Activated T-helper 1 cell treated with anti-CD3 and anti-CD28 coated beads, Interleukin-12 subunit alpha, Interleukin-12 subunit beta, Interleukin-2, Interleukin-4 antibody, amounts not matched to agents 30 ng/mL and 10 ng/mL and 1 ng/mL, durations not matched to agents 14 hours and 24 hours and 36 hours (primary cell): ENCODE data around the gene WDR55. TPM values are rescaled to one million over a fixed set of nuclear protein-coding genes. Genes with fewer than 3 reads are reported as not detected.
"Not testable (repeated sequence)": the region's sequence is repeated elsewhere in the genome, so short reads cannot be mapped to it uniquely, and the experiment has no call there.

Experiments
- DNase-seq: peaks from one replicate; pipeline ENCODE4 v3.0.0; 2021; ENCODE audit warnings: low spot score
- H3K27ac Mint-ChIP-seq: one replicate; pipeline ENCODE4 v1.8.0; 2021; ENCODE audit warnings: mild to moderate bottlenecking, mixed read lengths
- H3K27me3 Mint-ChIP-seq: one replicate; pipeline ENCODE4 v1.8.0; 2022; ENCODE audit warnings: mild to moderate bottlenecking, moderate library complexity, mixed read lengths; ENCODE audit not compliant: insufficient read depth
- H3K36me3 Mint-ChIP-seq: one replicate; pipeline ENCODE4 v1.8.0; 2021; ENCODE audit warnings: low read depth, mixed read lengths
- H3K4me1 Mint-ChIP-seq: one replicate; pipeline ENCODE4 v1.8.0; 2021; ENCODE audit warnings: low read depth, mixed read lengths
- H3K4me3 Mint-ChIP-seq: one replicate; pipeline ENCODE4 v1.8.0; 2021; ENCODE audit warnings: mild to moderate bottlenecking, moderate library complexity, mixed read lengths
- H3K9me3 Mint-ChIP-seq: one replicate; pipeline ENCODE4 v1.8.0; 2021; ENCODE audit warnings: mixed read lengths
- intact Hi-C: fragments of 100-400 bp; cut with micrococcal nuclease; formaldehyde crosslinking; loops from one replicate; pipeline ENCODE4 v1.15.1; 2024
- total RNA-seq: library from RNA; stranded (reverse); gene quantifications from 2 replicates; pipeline ENCODE4 v1.2.3, GENCODE V29; 2022

Gene WDR55
- total RNA-seq, 1 donor from 2014 or later: 42.7 TPM

DNA sequence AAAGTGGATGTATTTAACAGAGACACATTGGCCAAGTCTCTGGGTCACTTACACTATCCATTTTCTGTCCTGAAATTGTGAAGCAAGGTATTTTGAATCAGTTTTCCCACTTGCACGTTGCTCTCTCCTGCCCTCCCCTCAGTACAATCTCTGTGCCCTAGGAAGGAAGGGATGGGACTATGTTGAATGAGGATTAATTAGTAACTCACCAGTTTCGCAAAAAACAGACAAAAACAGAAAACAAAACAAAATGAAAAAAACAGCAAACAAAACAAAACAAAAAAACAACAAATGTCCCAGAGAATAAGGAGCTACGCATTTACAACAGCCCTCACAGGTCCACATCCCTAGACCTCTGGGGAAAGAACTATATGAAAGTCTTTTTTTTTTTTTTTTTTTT is 30.6 kb upstream of the WDR55 start:
- Mint-ChIP-seq H3K4me3 (peak overlapping the region; percentile 50), H3K4me1 (peaks cover 29% of the 10 kb centered on the region), H3K36me3 (peaks cover 9% of the 10 kb centered on the region), H3K27me3 (peaks cover 20% of the 10 kb centered on the region), H3K27ac (no peak overlapping the region), H3K9me3 (no peaks in the 10 kb centered on the region)
- no peak for DNase-seq
- intact Hi-C loops: loop anchor here (10.0 kb wide), 1 partner anchor 519 kb away; the partner anchor contains the start of gene PURA

DNA sequence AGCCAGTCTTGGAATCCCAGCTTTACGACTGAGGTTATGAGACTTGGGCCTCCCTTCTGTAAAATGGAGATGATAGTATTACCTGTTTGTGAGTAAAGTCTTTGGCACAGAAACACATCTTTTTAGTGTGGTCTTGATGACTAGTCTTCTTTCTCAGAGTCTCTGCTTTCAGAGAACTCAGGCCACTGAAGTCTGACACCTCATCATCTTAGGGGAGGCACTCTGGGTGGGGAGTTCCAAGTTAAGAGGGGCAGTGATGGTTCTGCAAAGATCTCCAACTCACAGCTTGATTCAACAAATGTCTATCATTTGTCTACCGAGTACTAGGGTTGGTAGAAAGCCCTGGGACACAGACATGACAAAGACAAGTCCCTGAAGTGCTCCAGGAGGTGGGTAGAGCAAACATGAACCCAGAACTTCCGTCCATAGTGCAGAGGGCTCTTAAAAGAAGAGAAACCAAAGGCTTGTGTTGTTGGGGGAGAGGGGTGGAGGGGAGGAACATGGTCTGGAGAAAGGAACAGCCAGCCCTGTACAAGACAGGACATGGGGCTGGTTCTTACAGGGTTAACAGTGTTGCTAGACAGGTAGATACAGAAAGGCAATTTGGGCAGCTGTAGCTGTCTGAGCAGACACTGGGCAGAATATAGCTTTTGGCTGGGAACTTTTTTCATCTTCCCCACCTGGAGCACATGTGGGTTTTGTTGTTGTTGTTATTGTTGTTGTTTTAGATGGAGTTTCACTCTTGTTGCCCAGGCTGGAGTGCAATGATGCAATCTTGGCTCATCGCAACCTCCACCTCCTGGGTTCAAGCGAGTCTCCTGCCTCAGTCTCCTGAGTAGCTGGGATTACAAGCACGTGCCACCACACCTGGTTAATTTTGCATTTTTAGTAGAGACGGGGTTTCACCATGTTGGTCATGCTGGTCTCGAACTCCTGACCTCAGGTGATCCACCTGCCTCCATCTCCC is 29.1 kb upstream of the WDR55 start:
- peaks cover 13% of the 10 kb centered on the region for H3K36me3 Mint-ChIP-seq
- no peak overlapping the region for H3K4me3 Mint-ChIP-seq
- H3K4me1 Mint-ChIP-seq: peaks cover 36% of the 10 kb centered on the region
- H3K27ac Mint-ChIP-seq: no peak overlapping the region
- H3K27me3 Mint-ChIP-seq: peaks cover 20% of the 10 kb centered on the region
- H3K9me3 Mint-ChIP-seq: no peaks in the 10 kb centered on the region
- intact Hi-C loops: loop anchor here (1.0 to 10.0 kb wide), 8 partner anchors 71 to 521 kb away; partner anchors contain the start of genes ANKHD1, APBB3, EIF4EBP3 and PURA
- DNase-seq: no peak

DNA sequence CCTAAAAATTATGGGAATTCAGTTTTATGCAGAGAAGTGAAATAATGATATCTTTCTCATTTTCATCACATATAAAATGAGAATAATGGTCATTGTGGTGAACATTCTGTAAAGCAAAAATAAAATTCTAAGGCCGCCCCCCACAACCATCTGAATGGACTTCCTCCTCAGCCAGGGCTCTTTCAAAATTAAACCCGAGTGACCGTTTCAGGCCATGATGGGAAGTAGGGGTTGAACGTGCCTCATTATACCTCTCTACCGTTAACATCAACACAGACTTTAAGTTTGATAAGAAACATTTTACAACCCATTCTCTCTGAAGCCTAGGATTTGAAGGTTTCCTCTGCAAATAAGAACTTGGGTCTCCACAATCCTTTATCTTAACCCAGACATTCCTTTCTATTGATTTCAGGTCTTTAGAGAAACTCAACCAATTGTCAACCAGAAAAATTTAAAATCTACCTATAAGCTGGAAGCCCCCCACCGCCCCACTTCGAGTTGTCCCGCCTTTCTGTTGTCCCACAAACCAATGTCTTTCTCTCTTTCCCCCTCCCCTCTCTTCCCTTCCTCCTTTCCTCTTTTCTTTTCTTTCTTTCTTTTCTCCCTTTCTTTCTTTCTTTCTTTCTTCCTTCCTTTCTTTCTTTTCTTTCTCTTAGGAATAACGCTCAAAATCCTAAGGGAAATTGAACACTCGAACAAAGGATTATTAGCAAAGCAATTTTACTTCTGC is 27.2 kb upstream of the WDR55 start:
- Mint-ChIP-seq H3K9me3 (no peaks in the 10 kb centered on the region), H3K4me3 (no peak overlapping the region), H3K36me3 (peaks cover 22% of the 10 kb centered on the region), H3K4me1 (peaks cover 37% of the 10 kb centered on the region), H3K27ac (peak overlapping the region; percentile 91), H3K27me3 (peaks cover 8% of the 10 kb centered on the region)
- DNase-seq: no peak
- intact Hi-C loops: loop anchor here (5.0 to 10.0 kb wide), 3 partner anchors 215 to 523 kb away; partner anchors contain the start of gene PURA

DNA sequence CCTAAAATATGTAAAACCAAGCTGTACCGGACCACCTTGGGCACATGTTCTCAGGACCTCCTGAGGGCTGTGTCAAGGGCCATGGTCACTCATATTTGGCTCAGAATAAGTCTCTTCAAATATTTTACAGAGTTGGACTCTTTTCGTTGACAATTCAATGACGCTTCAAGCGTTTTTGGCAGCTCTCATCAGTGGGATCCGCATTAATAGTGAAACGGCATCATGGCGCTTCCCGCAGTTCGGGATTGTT is 25.9 kb upstream of the WDR55 start:
- peaks cover 22% of the 10 kb centered on the region for H3K36me3 Mint-ChIP-seq
- H3K4me3 Mint-ChIP-seq: peak overlapping the region; percentile 93
- intact Hi-C loops: loop anchor here (1.0 to 10.0 kb wide), 11 partner anchors 8 to 524 kb away; partner anchors contain the start of genes ANKHD1, APBB3, EIF4EBP3 and HARS1
- not testable (repeated sequence) for DNase-seq, H3K9me3 Mint-ChIP-seq, H3K27me3 Mint-ChIP-seq
- H3K27ac Mint-ChIP-seq: peak overlapping the region; percentile 97
- H3K4me1 Mint-ChIP-seq: peaks cover 28% of the 10 kb centered on the region

DNA sequence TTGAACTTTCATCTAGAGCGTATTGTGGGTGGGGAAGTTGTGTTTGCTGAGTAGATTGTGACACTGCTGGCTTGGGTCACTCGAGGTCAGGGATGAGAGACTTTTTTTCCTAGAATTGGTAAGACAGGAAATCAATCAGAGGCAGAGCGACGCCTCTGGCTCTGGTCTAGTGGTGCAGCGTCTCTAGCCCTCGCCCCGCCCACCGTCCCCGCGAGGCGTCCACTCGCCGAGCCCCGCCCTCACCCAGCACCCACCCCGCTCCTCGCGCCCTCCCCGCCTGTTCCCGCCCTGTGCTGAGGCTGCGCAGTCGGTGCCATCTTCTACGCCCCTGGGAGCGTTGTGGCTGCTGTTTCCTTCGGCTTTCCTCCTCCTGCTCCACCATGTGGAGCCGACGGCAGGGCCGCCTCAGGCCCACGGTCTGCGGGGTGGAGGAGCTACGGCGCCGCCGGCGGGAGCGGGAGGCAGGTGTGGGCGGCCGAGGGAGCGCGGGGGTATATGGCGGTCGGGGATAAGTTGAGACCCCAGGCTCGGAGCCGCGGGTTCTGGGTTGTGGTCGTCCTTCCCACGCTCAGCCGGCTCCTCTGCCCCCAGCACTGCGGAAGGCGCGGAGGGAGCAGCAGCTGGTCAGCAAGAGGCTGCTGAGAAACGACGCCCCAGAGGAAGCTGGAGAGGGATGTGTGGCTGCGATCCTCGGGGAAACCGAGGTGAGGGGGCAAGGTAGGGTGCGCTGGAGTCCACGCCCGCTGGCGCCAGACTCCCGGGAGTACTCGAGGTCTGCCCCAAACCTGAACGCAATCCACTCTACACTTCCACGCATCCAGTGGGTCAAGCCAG is 25.3 kb upstream of the WDR55 start, which contains the start of gene TMCO6:
Gene TMCO6, plus strand, starts transcription at position 304 of the 834 bp plus-strand sequence. Its CDS starts 77 bp downstream, at position 381.
- peaks cover 26% of the 10 kb centered on the region for H3K36me3 Mint-ChIP-seq
- peak within 1 kb of the TSS; percentile 93 for H3K4me3 Mint-ChIP-seq
- H3K27ac Mint-ChIP-seq: peak within 1 kb of the TSS; percentile 97
- peak; percentile 91 for DNase-seq
- H3K4me1 Mint-ChIP-seq: peaks cover 31% of the 10 kb centered on the region
- intact Hi-C loops: loop anchor here (1.0 to 10.0 kb wide), 11 partner anchors 8 to 525 kb away; partner anchors contain the start of genes ANKHD1, APBB3, EIF4EBP3 and HARS1
- H3K9me3 Mint-ChIP-seq: no peaks in the 10 kb centered on the region
- H3K27me3 Mint-ChIP-seq: peaks cover 2% of the 10 kb centered on the region

DNA sequence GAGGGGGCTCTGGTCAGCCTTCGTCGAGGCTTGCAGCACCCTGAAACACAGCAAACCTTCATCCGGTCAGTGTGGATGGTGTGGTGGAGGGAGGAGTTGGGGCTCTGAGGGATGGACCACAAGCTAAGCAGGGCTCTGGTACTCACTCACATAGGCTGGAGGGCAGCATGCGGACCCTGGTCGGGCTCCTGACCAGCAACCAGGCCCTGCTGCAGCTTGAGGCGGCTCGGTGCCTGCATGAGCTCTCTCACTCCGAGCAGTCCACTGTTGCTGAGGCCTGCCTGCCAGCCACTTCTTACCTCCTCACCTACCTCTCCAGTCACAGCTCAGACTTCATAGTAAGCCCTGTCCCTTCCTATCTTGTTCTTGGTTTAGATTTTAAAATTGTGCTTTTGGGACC is 23.0 kb upstream of the WDR55 start:
- intact Hi-C loops: loop anchor here (10.0 kb wide), 1 partner anchor 1347 kb away; the partner anchor contains the start of gene MATR3
- Mint-ChIP-seq H3K4me1 (peaks cover 52% of the 10 kb centered on the region), H3K27me3 (peaks cover 2% of the 10 kb centered on the region), H3K27ac (no peak overlapping the region), H3K9me3 (no peaks in the 10 kb centered on the region), H3K4me3 (no peak overlapping the region), H3K36me3 (peaks cover 42% of the 10 kb centered on the region)
- DNase-seq: no peak

DNA sequence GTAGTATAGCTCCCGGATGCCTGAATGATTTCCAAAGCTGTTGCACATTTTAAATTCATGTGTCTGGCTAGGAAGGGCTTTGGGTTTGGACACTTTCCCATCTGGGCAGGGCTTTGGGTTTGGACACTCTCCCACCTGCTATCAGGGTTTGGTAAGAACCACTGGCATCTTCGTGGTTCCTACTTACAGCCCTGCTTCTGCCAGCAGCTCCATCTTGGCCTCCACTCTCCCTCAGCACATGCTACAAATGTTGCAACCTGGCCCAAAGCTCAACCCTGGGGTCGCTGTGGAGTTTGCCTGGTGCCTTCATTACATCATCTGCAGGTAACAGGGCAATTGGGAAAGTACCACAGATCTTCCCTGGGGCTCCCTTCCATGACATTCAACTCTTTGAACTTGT is 22.0 kb upstream of the WDR55 start:
- intact Hi-C loops: loop anchor here (10.0 kb wide), 1 partner anchor 1348 kb away; the partner anchor contains the start of gene MATR3
- Mint-ChIP-seq H3K27me3 (no peaks in the 10 kb centered on the region), H3K27ac (no peak overlapping the region), H3K4me3 (no peak overlapping the region), H3K4me1 (peaks cover 52% of the 10 kb centered on the region), H3K36me3 (peaks cover 42% of the 10 kb centered on the region), H3K9me3 (no peaks in the 10 kb centered on the region)
- no peak for DNase-seq

DNA sequence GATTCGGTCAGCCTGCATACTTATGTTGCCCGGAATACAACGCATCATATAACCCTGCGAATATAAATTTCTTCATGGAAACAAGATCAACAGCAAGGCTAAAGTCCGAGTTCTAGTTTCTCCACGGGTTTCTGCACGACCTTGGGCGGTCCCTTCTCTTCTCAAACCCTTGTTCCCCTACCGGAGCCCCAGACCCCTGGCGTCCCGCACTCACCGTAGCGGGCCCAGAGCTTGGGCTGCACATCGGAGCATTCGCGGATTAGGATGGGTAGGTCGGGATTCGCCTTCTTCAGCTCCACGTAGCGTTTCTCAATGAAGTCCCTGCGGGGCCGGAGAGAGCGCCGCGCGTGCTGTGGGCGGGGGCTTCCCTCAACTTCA is 17.7 kb upstream of the WDR55 start:
- Mint-ChIP-seq H3K9me3 (no peaks in the 10 kb centered on the region), H3K4me3 (peak overlapping the region; percentile 99), H3K4me1 (peaks cover 38% of the 10 kb centered on the region), H3K27me3 (no peaks in the 10 kb centered on the region), H3K27ac (peak overlapping the region; percentile 97), H3K36me3 (peaks cover 40% of the 10 kb centered on the region)
- DNase-seq: no peak
- intact Hi-C loops: loop anchor here (1.0 to 10.0 kb wide), 11 partner anchors 8 to 1352 kb away; partner anchors contain the start of genes ANKHD1, APBB3, CYSTM1 and EIF4EBP3

DNA sequence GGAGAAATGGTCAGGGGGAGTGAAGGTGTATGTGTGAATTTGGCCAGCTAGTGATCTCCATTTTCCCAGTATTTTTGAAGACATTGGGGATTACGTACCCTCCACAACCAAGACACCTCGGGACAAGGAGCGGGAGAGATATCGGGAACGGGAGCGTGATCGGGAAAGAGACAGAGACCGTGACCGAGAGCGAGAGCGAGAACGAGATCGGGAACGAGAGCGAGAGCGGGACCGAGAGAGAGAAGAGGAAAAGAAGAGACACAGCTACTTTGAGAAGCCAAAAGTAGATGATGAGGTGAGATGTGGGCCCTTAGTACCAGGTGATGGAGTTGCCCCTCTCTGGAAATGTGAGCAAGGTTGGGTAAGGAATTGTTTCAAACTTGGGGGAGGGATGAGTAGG is 5.8 kb upstream of the WDR55 start:
- Mint-ChIP-seq H3K27me3 (no peaks in the 10 kb centered on the region), H3K4me3 (no peak overlapping the region), H3K4me1 (no peaks in the 10 kb centered on the region), H3K9me3 (no peaks in the 10 kb centered on the region), H3K27ac (no peak overlapping the region), H3K36me3 (peaks cover 58% of the 10 kb centered on the region)
- intact Hi-C loops: no loop called here
- DNase-seq: no peak

DNA sequence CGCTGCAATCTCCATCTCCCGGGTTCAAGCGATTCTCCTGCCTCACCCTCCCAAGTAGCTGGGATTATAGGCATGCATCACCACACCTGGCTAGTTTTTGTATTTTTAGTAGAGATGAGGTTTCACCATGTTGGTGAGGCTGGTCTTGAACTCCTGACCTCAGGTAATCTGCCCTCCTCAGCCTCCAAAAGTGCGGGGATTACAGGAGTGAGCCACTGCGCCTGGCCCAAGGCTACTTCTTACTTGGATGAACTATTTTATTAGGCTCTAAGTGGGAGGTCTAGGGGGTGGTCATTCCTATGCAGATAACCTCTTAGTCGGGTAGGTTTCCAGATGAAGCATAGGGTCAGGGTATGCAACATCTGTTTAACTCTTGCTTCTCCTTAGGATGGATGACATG is 4.3 kb upstream of the WDR55 start:
- H3K4me3 Mint-ChIP-seq, DNase-seq, H3K9me3 Mint-ChIP-seq, H3K4me1 Mint-ChIP-seq, intact Hi-C loops, H3K27me3 Mint-ChIP-seq, H3K27ac Mint-ChIP-seq: not testable (repeated sequence)
- H3K36me3 Mint-ChIP-seq: peaks cover 50% of the 10 kb centered on the region

DNA sequence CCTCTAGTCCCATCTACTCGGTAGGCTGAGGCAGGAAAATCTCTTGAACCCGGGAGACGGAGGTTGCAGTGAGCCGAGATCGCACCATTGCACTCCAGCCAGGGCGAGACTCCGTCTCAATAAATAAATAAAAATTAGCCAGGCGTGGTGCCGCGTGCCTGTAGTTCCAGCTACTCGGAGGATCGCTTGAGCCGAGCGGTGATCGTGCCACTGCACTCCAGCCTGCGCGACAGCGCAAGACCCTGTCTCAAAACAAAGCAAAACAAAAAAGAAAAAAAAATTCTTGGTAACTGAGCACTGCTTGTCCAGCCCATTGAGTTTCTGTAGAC is 710 bp upstream of the WDR55 start:
- H3K9me3 Mint-ChIP-seq: no peaks in the 10 kb centered on the region
- peaks cover 50% of the 10 kb centered on the region for H3K36me3 Mint-ChIP-seq
- no peak for DNase-seq
- H3K4me3 Mint-ChIP-seq: peak overlapping the region; percentile 100
- intact Hi-C loops: loop anchor here (1.0 kb wide), 10 partner anchors 17 to 954 kb away; partner anchors contain the start of genes ANKHD1, APBB3, DIAPH1 and EIF4EBP3
- peaks cover 28% of the 10 kb centered on the region for H3K4me1 Mint-ChIP-seq
- H3K27me3 Mint-ChIP-seq: no peaks in the 10 kb centered on the region
- H3K27ac Mint-ChIP-seq: peak overlapping the region; percentile 93

DNA sequence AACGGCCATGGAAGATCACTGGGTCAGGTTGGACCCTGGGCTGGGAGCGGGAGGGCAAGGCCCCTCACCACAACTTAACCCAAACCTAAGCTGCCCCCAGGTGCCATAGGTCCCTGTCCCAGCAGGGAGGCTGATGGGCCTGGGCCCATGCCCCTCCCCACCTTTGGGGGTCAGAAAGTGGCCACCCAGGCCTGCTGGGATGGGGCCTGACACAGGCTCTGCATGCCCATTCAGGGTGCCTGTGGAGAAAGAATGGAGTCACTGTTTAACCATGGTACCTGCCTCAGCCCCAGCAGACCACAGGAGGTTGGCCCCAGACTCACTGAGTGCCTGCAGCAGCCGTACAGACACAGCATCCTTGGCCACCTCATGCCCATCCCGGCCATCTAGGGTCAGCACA is 6.3 kb downstream of the WDR55 start:
- intact Hi-C loops, DNase-seq, H3K27me3 Mint-ChIP-seq, H3K9me3 Mint-ChIP-seq, H3K27ac Mint-ChIP-seq, H3K4me3 Mint-ChIP-seq: not testable (repeated sequence)
- Mint-ChIP-seq H3K4me1 (peaks cover 24% of the 10 kb centered on the region), H3K36me3 (peaks cover 44% of the 10 kb centered on the region)
